Measurements from ENCODE around the gene DYNLT1. TPM values are rescaled to one million over a fixed set of nuclear protein-coding genes. Genes with fewer than 3 reads are reported as not detected.
A peak's percentile ranks its signal among the peaks of the same experiment; 100 is the strongest.
"Not testable (repeated sequence)": the region's sequence is repeated elsewhere in the genome, so short reads cannot be mapped to it uniquely, and the experiment has no call there.

Gene DYNLT1
- total RNA-seq, 4 donors from 2014 or later: 90.7 to 147 (median 102) TPM

- 95% methylated on average over 7 of the region's 14 CpGs for WGBS
- H3K4me1 ChIP-seq: peaks cover 0 to 12% (median 3%) of the 10 kb centered on the region in 4 donors
- no peaks in the 10 kb centered on the region for H3K27me3 ChIP-seq
- H3K4me3 ChIP-seq: no peak overlapping the region
- no peaks in the 10 kb centered on the region for H3K9me3 ChIP-seq
- intact Hi-C loops (cut with DNase I): loop anchor here (5.0 kb wide), 1 partner anchor 385 kb away; no protein-coding TSS in a partner anchor
- no peak overlapping the region for H3K27ac ChIP-seq (replicated peaks in 1 of 4)
- no peak for DNase-seq (ENCODE audit: extremely low spot score)
- TF ChIP-seq POLR2A (IDR thresholded peaks at IDR 0.05; ENCODE audit: low read depth) (no peak), CTCF (IDR thresholded peaks at IDR 0.05) (no peak), EP300 (IDR thresholded peaks at IDR 0.05) (no peak), POLR2AphosphoS5 (IDR thresholded peaks at IDR 0.05) (no peak)
- H3K36me3 ChIP-seq: peaks cover 23 to 73% (median 64%) of the 10 kb centered on the region in 4 donors
Observed at GRCh38 chr6:158607411-158608170, 37.0 kb downstream of the DYNLT1 start.

- peaks cover 23 to 67% (median 62%) of the 10 kb centered on the region in 4 donors for H3K36me3 ChIP-seq
Observed at GRCh38 chr6:158606935-158607334, 37.6 kb downstream of the DYNLT1 start.

GRCh38 chr6:158606011-158606410 is 38.5 kb downstream of the DYNLT1 start:
- H3K4me1 ChIP-seq; DNase-seq (ENCODE audit: extremely low spot score); H3K4me3 ChIP-seq; H3K9me3 ChIP-seq; H3K27ac ChIP-seq (replicated peaks in 1 of 4); H3K27me3 ChIP-seq: not testable (repeated sequence)
- H3K36me3 ChIP-seq: peaks cover 23 to 66% (median 58%) of the 10 kb centered on the region in 4 donors
- 92% methylated on average over 15 of the region's 15 CpGs for WGBS
- intact Hi-C loops (cut with DNase I): loop anchor here (5.0 kb wide), 1 partner anchor 384 kb away; no protein-coding TSS in a partner anchor

More at GRCh38 chr6:158606935-158607334, 37.6 kb downstream of the DYNLT1 start:
- intact Hi-C loops (cut with DNase I): loop anchor here (5.0 kb wide), 1 partner anchor 385 kb away; no protein-coding TSS in a partner anchor
- Histone ChIP-seq H3K27ac (replicated peaks in 1 of 4) (no peak overlapping the region), H3K4me1 (peaks cover 0 to 12% (median 3%) of the 10 kb centered on the region in 4 donors), H3K4me3 (no peak overlapping the region), H3K9me3 (no peaks in the 10 kb centered on the region), H3K27me3 (no peaks in the 10 kb centered on the region)
- WGBS: 96% methylated on average over 6 of the region's 7 CpGs
- no peak for TF ChIP-seq POLR2AphosphoS5 (IDR thresholded peaks at IDR 0.05)
- no peak for TF ChIP-seq CTCF (IDR thresholded peaks at IDR 0.05)
- DNase-seq (ENCODE audit: extremely low spot score): no peak

GRCh38 chr6:158605266-158605878 is 39.2 kb downstream of the DYNLT1 start:
- Histone ChIP-seq H3K4me3 (no peak overlapping the region), H3K36me3 (peaks cover 17 to 63% (median 55%) of the 10 kb centered on the region in 4 donors), H3K9me3 (no peaks in the 10 kb centered on the region), H3K4me1 (peaks cover 0 to 6% (median 2%) of the 10 kb centered on the region in 4 donors), H3K27ac (replicated peaks in 1 of 4) (no peak overlapping the region), H3K27me3 (no peaks in the 10 kb centered on the region)
- DNase-seq (ENCODE audit: extremely low spot score): no peak
- intact Hi-C loops (cut with DNase I): loop anchor here (5.0 kb wide), 1 partner anchor 383 kb away; no protein-coding TSS in a partner anchor
- TF ChIP-seq CTCF (IDR thresholded peaks at IDR 0.05) (peak; percentile 69 to 78 (median 74)), POLR2AphosphoS5 (IDR thresholded peaks at IDR 0.05) (peak in 1 of 2 donors; percentile 15), EP300 (IDR thresholded peaks at IDR 0.05) (no peak), POLR2A (IDR thresholded peaks at IDR 0.05; ENCODE audit: low read depth) (no peak)
- WGBS: 31% methylated on average over 13 of the region's 13 CpGs

GRCh38 chr6:158604048-158604406 is 40.5 kb downstream of the DYNLT1 start:
- H3K4me3 ChIP-seq: no peak overlapping the region
- H3K4me1 ChIP-seq: peaks cover 0 to 3% (median 0%) of the 10 kb centered on the region in 4 donors
- no peak for DNase-seq (ENCODE audit: extremely low spot score)
- 78% methylated on average over 6 of the region's 6 CpGs for WGBS
- H3K36me3 ChIP-seq: peaks cover 10 to 63% (median 52%) of the 10 kb centered on the region in 4 donors
- no peaks in the 10 kb centered on the region for H3K27me3 ChIP-seq
- H3K27ac ChIP-seq (replicated peaks in 1 of 4): no peak overlapping the region
- intact Hi-C loops (cut with DNase I): no loop called here
- TF ChIP-seq CTCF (IDR thresholded peaks at IDR 0.05) (no peak), POLR2AphosphoS5 (IDR thresholded peaks at IDR 0.05) (no peak), EP300 (IDR thresholded peaks at IDR 0.05) (no peak), POLR2A (IDR thresholded peaks at IDR 0.05; ENCODE audit: low read depth) (no peak)
- no peaks in the 10 kb centered on the region for H3K9me3 ChIP-seq
